Effector memory CD4-positive, alpha-beta T cell (primary cell): ENCODE data around the gene CD8A.

Experiments used
- DNase-seq, 3 donors: peaks; one replicate each; pipeline ENCODE4 v3.0.0-alpha.2; 2020
- H3K27ac ChIP-seq: 2 replicates; pipeline ENCODE4 v1.7.0; 2013; ENCODE audit warnings: mild to moderate bottlenecking, low read length, moderate library complexity; ENCODE audit not compliant: insufficient read depth, poor library complexity, severe bottlenecking
- H3K27me3 ChIP-seq: replicated peaks from 2 replicates; pipeline ENCODE4 v1.7.0; 2013; ENCODE audit warnings: mild to moderate bottlenecking, low read length; ENCODE audit not compliant: insufficient read depth, control insufficient read depth, poor library complexity, severe bottlenecking
- H3K36me3 ChIP-seq: 2 replicates; pipeline ENCODE4 v1.7.0; 2013; ENCODE audit warnings: mild to moderate bottlenecking, low read length, moderate library complexity; ENCODE audit not compliant: control insufficient read depth, insufficient read depth
- H3K4me1 ChIP-seq: 2 replicates; pipeline ENCODE4 v1.7.0; 2013; ENCODE audit warnings: low read length, mild to moderate bottlenecking; ENCODE audit not compliant: control insufficient read depth, insufficient read depth, poor library complexity, severe bottlenecking
- H3K4me3 ChIP-seq: 2 replicates; pipeline ENCODE4 v1.7.0; 2013; ENCODE audit warnings: low read length, low read depth, mild to moderate bottlenecking; ENCODE audit not compliant: insufficient read depth, poor library complexity, severe bottlenecking
- H3K9me3 ChIP-seq: 2 replicates; pipeline ENCODE4 v1.7.0; 2013; ENCODE audit warnings: mild to moderate bottlenecking, low read length, moderate library complexity; ENCODE audit not compliant: control insufficient read depth

The CD8A gene

GRCh38 chr2:86826951-86827350 lies 36.2 kb upstream of the CD8A start:
- H3K9me3 ChIP-seq = no peaks in the 10 kb centered on the region
- H3K36me3 ChIP-seq = no peaks in the 10 kb centered on the region
- DNase-seq = no peak
- H3K4me3 ChIP-seq = no peak overlapping the region
- no peaks in the 10 kb centered on the region for H3K4me1 ChIP-seq
- H3K27me3 ChIP-seq = no peaks in the 10 kb centered on the region
- H3K27ac ChIP-seq = no peak overlapping the region

- H3K36me3 ChIP-seq = no peaks in the 10 kb centered on the region
- no peaks in the 10 kb centered on the region for H3K4me1 ChIP-seq
- DNase-seq = no peak
- H3K27ac ChIP-seq = no peak overlapping the region
- no peaks in the 10 kb centered on the region for H3K27me3 ChIP-seq
- no peaks in the 10 kb centered on the region for H3K9me3 ChIP-seq
- no peak overlapping the region for H3K4me3 ChIP-seq
Observed at GRCh38 chr2:86825693-86826381, 35.1 kb upstream of the CD8A start.

GRCh38 chr2:86825036-86825692 lies 34.5 kb upstream of the CD8A start:
- DNase-seq = no peak
- Histone ChIP-seq H3K4me3 (no peak overlapping the region), H3K27ac (no peak overlapping the region)

GRCh38 chr2:86822668-86823345 lies 32.1 kb upstream of the CD8A start:
- no peaks in the 10 kb centered on the region for H3K27me3 ChIP-seq
- no peak for DNase-seq
- no peak overlapping the region for H3K27ac ChIP-seq
- H3K4me3 ChIP-seq = no peak overlapping the region
- H3K9me3 ChIP-seq = no peaks in the 10 kb centered on the region
- H3K36me3 ChIP-seq = no peaks in the 10 kb centered on the region
- no peaks in the 10 kb centered on the region for H3K4me1 ChIP-seq

More at GRCh38 chr2:86825036-86825692, 34.5 kb upstream of the CD8A start:
- Histone ChIP-seq H3K4me1 (no peaks in the 10 kb centered on the region), H3K27me3 (no peaks in the 10 kb centered on the region), H3K36me3 (no peaks in the 10 kb centered on the region), H3K9me3 (no peaks in the 10 kb centered on the region)

DNA sequence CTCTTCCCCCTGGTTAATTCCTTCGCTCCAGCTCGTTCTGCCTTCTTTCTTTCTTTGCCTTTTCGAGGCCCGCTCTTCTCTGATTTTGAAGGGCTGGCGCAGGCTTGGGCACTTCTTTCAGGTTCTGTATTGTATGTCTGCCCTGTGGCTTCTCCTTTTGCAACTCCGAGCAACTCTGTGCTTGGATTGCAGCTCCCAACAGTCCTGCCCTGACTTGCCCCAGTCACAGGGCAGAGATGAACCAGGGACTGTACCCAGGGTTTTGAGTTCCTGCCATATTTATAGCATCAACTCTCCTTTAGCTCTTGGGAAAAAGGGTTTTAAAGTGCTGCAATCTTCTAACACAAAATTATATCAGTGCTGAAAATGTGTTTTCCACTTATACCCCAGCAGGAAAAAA lies 31.1 kb upstream of the CD8A start:
- no peaks in the 10 kb centered on the region for H3K27me3 ChIP-seq
- no peak overlapping the region for H3K27ac ChIP-seq
- no peaks in the 10 kb centered on the region for H3K9me3 ChIP-seq
- H3K4me1 ChIP-seq = no peaks in the 10 kb centered on the region
- no peak overlapping the region for H3K4me3 ChIP-seq
- no peaks in the 10 kb centered on the region for H3K36me3 ChIP-seq
- DNase-seq = no peak

- Histone ChIP-seq H3K27ac (no peak overlapping the region), H3K4me3 (no peak overlapping the region), H3K36me3 (no peaks in the 10 kb centered on the region), H3K4me1 (no peaks in the 10 kb centered on the region), H3K27me3 (no peaks in the 10 kb centered on the region), H3K9me3 (no peaks in the 10 kb centered on the region)
- no peak for DNase-seq
Observed at GRCh38 chr2:86821306-86821705, 30.6 kb upstream of the CD8A start.

DNA sequence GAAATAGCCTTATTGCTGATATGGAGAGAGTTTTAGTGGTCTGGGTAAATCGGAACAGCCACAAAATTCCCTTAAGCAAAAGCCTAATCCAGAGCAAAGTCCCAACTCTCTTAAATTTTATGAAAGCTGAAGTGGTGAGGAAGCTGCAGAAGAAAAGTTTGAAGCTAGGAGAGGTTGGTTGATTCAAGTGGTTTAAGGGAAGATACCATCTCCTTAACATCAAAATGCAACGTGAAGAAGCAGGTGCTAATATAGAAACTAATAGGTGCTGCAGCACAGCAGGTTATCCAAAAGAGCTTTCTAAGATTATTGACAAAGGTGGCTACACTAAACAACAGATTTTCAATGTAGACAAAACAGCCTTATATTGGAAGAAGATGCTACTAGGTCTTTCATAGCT lies 28.2 kb upstream of the CD8A start:
- Histone ChIP-seq H3K27me3 (no peaks in the 10 kb centered on the region), H3K9me3 (no peaks in the 10 kb centered on the region), H3K27ac (no peak overlapping the region), H3K4me3 (no peak overlapping the region), H3K4me1 (no peaks in the 10 kb centered on the region), H3K36me3 (no peaks in the 10 kb centered on the region)
- DNase-seq = no peak

DNA sequence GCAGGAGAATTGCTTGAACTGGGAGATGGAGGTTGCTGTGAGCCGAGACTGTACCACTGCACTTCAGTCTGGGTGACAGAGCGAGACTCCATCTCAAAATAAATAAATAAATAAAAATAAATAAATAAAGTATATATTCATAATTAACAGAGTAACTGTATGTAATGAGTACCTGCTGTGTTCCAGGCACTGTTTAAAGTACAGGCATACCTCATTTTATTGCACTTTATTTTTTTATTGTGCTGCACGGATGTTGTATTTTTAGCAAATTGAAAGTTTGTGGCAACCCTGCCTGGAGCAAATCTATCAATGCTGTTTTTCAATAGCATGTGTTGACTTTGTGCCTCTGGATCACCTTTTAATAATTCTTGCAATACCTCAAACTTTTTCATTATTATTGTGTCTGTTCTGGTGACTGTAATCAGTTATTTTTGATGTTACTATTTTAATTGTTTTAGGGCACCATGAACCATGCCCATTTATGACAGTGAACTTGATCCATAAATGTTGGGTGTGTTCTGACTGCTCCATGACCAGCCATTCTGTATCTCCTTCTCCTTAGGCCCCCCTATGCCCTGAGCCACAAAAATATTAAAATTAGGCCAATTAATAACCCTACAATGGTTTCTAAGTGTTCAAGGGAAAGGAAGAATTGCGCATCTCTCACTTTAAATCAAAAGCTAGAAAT lies 27.5 kb upstream of the CD8A start:
- no peak for DNase-seq
- H3K9me3 ChIP-seq = no peaks in the 10 kb centered on the region
- H3K4me3 ChIP-seq = no peak overlapping the region
- H3K27me3 ChIP-seq = no peaks in the 10 kb centered on the region
- no peaks in the 10 kb centered on the region for H3K36me3 ChIP-seq
- no peaks in the 10 kb centered on the region for H3K4me1 ChIP-seq
- H3K27ac ChIP-seq = no peak overlapping the region

DNA sequence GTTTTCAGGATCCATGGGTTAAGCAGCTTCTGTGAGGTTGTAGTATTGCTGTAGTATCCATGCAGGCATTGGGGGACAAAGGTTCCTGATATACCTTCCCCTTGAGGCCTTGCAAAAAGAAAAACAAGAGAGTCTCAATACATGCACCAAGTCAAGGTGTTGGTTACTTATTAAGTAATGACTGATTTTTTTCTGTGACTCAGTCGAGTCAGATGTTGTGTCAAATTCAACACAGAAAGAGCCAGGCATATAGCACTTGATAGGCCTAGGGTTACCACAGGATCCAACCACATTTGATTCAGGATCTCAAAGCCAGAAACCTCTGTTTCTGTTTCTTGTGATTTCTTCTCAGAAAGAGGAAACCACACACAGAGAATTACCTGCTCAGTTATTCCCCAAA lies 24.9 kb upstream of the CD8A start:
- no peak for DNase-seq
- H3K27me3 ChIP-seq = no peaks in the 10 kb centered on the region
- no peak overlapping the region for H3K4me3 ChIP-seq
- no peaks in the 10 kb centered on the region for H3K36me3 ChIP-seq
- no peaks in the 10 kb centered on the region for H3K4me1 ChIP-seq
- H3K27ac ChIP-seq = no peak overlapping the region
- H3K9me3 ChIP-seq = no peaks in the 10 kb centered on the region
